SJCRH30 (cell line): ENCODE measurements around the gene CDK17. TPM values are rescaled to one million over a fixed set of nuclear protein-coding genes. Genes with fewer than 3 reads are reported as not detected.
"Not testable (repeated sequence)": the region's sequence is repeated elsewhere in the genome, so short reads cannot be mapped to it uniquely, and the experiment has no call there.

Source experiments
- DNase-seq, 2 experiments: peaks; one replicate each; pipeline ENCODE4 v3.0.0-alpha.2; 2015 to 2020
- H3K27ac ChIP-seq: fragments of 250-450 bp; sonication (Bioruptor Pico); 2 replicates; pipeline ENCODE4 v1.5.1; 2020; ENCODE audit warnings: mild to moderate bottlenecking, moderate library complexity
- H3K27me3 ChIP-seq: fragments of 250-450 bp; sonication (Bioruptor Pico); 2 replicates; pipeline ENCODE4 v1.5.1; 2020; ENCODE audit warnings: mild to moderate bottlenecking, moderate library complexity
- H3K36me3 ChIP-seq: fragments of 250-450 bp; sonication (Bioruptor Pico); 2 replicates; pipeline ENCODE4 v1.5.1; 2020; ENCODE audit warnings: mild to moderate bottlenecking, moderate library complexity
- H3K4me1 ChIP-seq: fragments of 250-450 bp; sonication (Bioruptor Pico); 2 replicates; pipeline ENCODE4 v1.5.1; 2020; ENCODE audit warnings: mild to moderate bottlenecking, moderate library complexity
- H3K4me3 ChIP-seq: fragments of 250-450 bp; sonication (Bioruptor Pico); 2 replicates; pipeline ENCODE4 v1.5.1; 2020; ENCODE audit warnings: mild to moderate bottlenecking, moderate library complexity
- H3K9me3 ChIP-seq: fragments of 250-450 bp; sonication (Bioruptor Pico); replicated peaks from 2 replicates; pipeline ENCODE4 v1.5.1; 2020; ENCODE audit warnings: mild to moderate bottlenecking, moderate library complexity
- total RNA-seq: library from RNA; depleted of rRNA; stranded (reverse); fragments of >200 nt; shearing (Covaris generic); gene quantifications from 2 replicates; pipeline ENCODE4 v1.2.3, GENCODE V29; 2014

CDK17 gene
- total RNA-seq, 1 experiment from 2014 or later, result 28.0 TPM

DNA sequence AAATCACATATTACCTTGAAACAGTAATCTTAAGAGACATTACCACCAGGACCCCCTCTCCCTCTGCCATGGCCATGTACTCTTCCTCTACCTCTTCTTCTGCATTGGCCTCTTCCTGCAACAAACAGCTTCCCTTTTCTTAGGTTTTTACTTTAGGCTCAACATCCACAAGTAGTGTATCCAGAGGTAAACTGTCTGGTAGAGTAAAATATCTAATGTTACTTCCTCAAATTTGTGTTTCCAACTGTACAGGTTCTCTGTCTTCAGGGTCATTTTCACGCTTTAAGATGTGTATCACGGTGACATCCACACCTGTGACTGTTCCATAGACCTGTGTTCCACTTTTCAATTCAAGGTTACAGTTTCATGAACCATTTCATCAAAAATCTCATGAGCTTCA lies 13.4 kb downstream of the CDK17 start:
- DNase-seq, result no peak
- H3K4me1 ChIP-seq, result no peaks in the 10 kb centered on the region
- no peaks in the 10 kb centered on the region for H3K36me3 ChIP-seq
- H3K9me3 ChIP-seq, result no peaks in the 10 kb centered on the region
- no peak overlapping the region for H3K4me3 ChIP-seq
- no peaks in the 10 kb centered on the region for H3K27me3 ChIP-seq
- H3K27ac ChIP-seq, result no peak overlapping the region

DNA sequence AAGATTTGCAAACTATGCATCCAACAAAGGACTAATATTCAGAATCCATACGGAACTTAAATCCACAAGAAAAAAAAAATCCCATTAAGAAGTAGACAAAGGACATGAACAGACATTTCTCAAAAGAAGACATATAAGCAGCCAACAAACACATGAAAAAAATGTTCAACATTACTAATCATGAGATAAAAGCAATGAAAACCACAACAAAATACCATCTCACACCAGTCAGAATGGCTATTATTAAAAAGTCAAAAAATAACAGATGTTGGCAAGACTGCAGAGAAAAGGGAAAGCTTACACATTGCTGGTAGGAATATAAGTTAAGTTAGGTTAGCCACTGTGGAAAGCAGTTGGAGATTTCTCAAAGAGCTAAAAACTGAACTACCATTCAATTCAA lies 16.2 kb downstream of the CDK17 start:
- DNase-seq, result no peak
- no peaks in the 10 kb centered on the region for H3K9me3 ChIP-seq
- H3K27ac ChIP-seq, result no peak overlapping the region
- H3K27me3 ChIP-seq, result no peaks in the 10 kb centered on the region
- H3K4me3 ChIP-seq, result no peak overlapping the region
- no peaks in the 10 kb centered on the region for H3K36me3 ChIP-seq
- no peaks in the 10 kb centered on the region for H3K4me1 ChIP-seq

- H3K27me3 ChIP-seq, result no peaks in the 10 kb centered on the region
- H3K4me3 ChIP-seq, result no peak overlapping the region
- no peaks in the 10 kb centered on the region for H3K9me3 ChIP-seq
- H3K36me3 ChIP-seq, result no peaks in the 10 kb centered on the region
- DNase-seq, result no peak
- H3K4me1 ChIP-seq, result no peaks in the 10 kb centered on the region
- no peak overlapping the region for H3K27ac ChIP-seq
These were observed 16.9 kb downstream of the CDK17 start for GRCh38 chr12:96383371-96383770.

- H3K36me3 ChIP-seq, DNase-seq: not testable (repeated sequence)
These were observed 20.5 kb downstream of the CDK17 start for GRCh38 chr12:96379743-96380142.

DNA sequence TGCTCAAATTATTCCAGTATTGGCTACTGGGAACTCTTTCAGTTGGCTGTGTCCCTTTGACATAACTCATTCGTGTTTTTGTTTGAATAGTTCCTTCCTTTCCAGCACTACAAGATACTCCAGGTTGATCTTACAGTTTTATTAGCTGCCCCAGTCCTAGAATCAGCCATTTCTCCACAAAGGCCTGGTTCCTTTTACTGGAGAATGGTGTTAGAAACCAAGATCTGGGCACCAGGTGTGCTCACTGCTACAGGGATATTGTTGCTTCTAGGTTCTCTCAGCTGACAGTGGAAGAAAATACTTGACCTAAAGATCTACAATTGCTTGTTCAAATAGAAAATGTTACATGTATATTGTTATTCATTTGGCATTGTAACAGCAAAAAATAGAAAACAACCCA lies 21.9 kb downstream of the CDK17 start:
- Histone ChIP-seq H3K4me1 (no peaks in the 10 kb centered on the region), H3K27ac (no peak overlapping the region), H3K9me3 (no peaks in the 10 kb centered on the region)

More at GRCh38 chr12:96379743-96380142, 20.5 kb downstream of the CDK17 start:
- H3K9me3 ChIP-seq, H3K27ac ChIP-seq, H3K27me3 ChIP-seq, H3K4me1 ChIP-seq, H3K4me3 ChIP-seq: not testable (repeated sequence)

DNA sequence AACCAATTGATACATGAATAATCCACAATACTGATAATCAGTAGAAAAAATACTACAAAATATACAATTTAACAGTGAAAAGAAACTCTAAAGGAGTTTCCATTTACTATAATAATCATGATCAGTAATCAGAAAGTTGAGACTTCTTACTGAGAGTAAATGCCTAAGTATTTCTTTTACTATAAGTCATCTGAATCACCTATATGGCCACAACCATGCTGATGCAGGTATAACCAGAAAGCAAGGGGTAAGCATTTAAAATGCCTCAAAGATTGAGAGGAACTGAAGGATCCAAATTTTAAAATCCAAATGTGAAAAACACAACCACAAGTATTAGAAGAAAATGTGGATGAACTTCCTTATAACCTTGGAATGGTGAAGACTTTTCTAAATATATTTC lies 23.4 kb downstream of the CDK17 start:
- H3K9me3 ChIP-seq, result no peaks in the 10 kb centered on the region
- H3K27ac ChIP-seq, result no peak overlapping the region
- H3K36me3 ChIP-seq, result no peaks in the 10 kb centered on the region
- no peak overlapping the region for H3K4me3 ChIP-seq
- no peaks in the 10 kb centered on the region; the same call in 1 of the 2 replicates for H3K4me1 ChIP-seq
- H3K27me3 ChIP-seq, result no peaks in the 10 kb centered on the region
- DNase-seq, result no peak

More for the DNA sequence above, 21.9 kb downstream of the CDK17 start:
- no peaks in the 10 kb centered on the region for H3K36me3 ChIP-seq
- no peaks in the 10 kb centered on the region for H3K27me3 ChIP-seq
- no peak for DNase-seq
- H3K4me3 ChIP-seq, result no peak overlapping the region

DNA sequence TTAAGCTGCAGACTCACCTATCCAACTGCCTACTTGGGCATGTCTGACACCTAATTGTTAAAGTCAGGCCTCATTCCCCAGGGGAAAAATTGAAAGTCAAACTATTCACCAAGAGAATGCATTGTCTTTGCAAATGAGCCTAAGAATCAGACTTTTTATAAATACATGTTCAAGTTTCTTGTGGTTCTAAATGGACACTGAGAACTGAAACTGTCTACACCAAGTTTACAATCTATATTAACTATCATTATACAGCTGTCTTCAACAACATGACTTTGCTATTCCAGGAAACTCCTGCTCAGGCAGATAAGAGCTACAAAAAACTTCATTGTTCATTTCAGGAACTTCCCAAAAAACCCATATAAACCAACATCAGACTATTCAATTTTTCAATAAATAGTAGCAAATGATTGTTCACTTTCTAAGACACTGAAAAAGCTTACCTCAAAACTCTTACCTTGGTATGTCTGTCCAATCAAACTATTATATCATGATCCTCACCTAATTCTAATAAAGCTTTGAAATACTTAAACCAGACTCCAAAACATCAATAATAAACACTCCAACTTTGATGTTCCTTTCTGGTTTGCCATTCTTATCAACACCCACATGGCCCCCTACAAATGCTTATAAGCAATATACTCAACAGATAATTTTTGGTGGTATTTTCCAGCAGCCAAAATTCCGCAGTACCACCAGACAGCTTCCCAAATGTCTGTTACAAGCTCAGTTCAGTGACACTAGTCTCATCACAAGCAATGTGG lies 24.2 kb downstream of the CDK17 start:
- Histone ChIP-seq H3K9me3 (no peaks in the 10 kb centered on the region), H3K36me3 (no peaks in the 10 kb centered on the region), H3K27ac (no peak overlapping the region), H3K4me1 (peaks cover 4% of the 10 kb centered on the region), H3K4me3 (no peak overlapping the region), H3K27me3 (no peaks in the 10 kb centered on the region)
- DNase-seq, result no peak

GRCh38 chr12:96375170-96375569 lies 25.1 kb downstream of the CDK17 start:
- no peaks in the 10 kb centered on the region for H3K9me3 ChIP-seq
- no peaks in the 10 kb centered on the region for H3K36me3 ChIP-seq
- no peak overlapping the region for H3K27ac ChIP-seq
- H3K27me3 ChIP-seq, result no peaks in the 10 kb centered on the region
- no peak overlapping the region for H3K4me3 ChIP-seq
- DNase-seq, result no peak
- peaks cover 4% of the 10 kb centered on the region for H3K4me1 ChIP-seq

DNA sequence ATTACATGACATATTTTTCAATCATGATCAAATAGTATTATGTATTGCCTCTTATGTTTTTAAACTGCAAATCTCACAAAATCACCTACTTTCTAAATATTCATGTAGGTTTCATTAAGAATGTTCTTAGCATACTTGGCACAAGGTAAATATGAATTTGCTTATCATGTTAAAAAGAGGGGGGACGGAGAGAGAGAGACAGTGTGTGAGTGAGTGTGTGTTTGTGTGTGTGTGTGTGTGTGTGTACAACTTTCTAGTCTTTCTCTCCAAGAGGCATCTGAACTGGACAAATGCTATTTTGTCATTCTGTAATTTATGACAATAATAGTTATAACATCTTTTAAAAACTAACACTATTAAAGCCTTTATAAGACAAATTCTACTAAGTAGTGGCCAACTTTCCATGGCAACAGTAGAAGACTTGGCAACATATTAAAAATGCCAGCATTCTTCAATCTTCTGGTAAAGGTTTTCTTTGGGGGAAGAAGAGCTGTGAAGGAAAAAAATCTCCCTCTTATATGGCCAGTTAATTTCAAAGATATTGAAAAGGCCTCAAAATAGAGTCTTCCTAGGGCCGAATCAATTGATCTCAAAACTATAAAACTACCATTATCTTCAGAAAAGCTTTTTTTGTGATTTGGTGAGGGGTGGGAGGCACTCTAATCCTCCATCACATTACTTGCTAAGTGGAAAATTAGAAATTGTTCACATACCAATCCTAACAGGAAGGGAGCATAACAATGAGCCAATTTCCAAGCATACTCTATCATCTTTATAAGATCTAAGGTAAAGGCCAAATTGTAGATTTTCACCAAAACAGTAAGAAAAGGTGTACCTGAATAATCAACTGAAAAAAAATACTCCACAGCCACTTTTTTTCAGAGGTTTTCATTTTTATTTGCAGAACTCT lies 28.2 kb downstream of the CDK17 start:
- H3K36me3 ChIP-seq, result no peaks in the 10 kb centered on the region
- H3K4me1 ChIP-seq, result peaks cover 4% of the 10 kb centered on the region
- H3K27me3 ChIP-seq, result no peaks in the 10 kb centered on the region
- H3K27ac ChIP-seq, result no peak overlapping the region
- H3K9me3 ChIP-seq, result no peaks in the 10 kb centered on the region
- no peak for DNase-seq
- no peak overlapping the region for H3K4me3 ChIP-seq

DNA sequence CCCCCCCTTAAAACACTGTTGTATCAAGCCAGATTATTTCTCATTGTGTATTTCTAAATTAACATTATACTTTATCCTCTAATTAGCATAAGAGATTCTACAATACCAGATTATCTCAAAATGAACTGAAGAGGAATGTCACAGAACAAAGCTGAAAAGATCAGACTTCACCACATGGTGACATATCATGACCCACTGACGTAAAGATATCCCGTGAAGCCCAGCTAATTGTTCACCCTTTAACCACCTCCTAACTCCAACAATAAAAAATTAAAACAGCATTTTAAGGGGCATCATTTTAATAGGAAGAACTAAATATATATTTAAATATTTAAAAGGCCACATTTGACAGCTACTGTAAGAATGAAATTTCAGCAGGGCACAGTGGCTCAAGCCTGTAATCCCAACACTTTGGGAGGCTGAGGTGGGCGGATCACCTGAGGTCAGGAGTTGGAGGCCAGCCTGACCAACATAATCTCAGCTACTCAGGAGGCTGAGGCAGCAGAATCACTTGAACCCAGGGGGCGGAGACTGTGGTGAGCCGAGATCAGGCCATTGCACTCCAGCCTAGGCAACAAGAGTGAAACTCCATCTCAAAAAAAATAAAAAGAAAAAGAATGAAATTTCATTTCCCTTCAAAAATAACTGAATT lies 29.0 kb downstream of the CDK17 start:
- Histone ChIP-seq H3K9me3 (no peaks in the 10 kb centered on the region), H3K36me3 (no peaks in the 10 kb centered on the region), H3K27ac (no peak overlapping the region), H3K4me3 (no peak overlapping the region), H3K4me1 (peaks cover 4% of the 10 kb centered on the region), H3K27me3 (no peaks in the 10 kb centered on the region)
- no peak for DNase-seq

- no peak for DNase-seq
- no peaks in the 10 kb centered on the region for H3K27me3 ChIP-seq
- no peak overlapping the region for H3K4me3 ChIP-seq
- H3K9me3 ChIP-seq, result no peaks in the 10 kb centered on the region
- H3K36me3 ChIP-seq, result no peaks in the 10 kb centered on the region
- H3K27ac ChIP-seq, result no peak overlapping the region
- peaks cover 4% of the 10 kb centered on the region for H3K4me1 ChIP-seq
These were observed 31.6 kb downstream of the CDK17 start for GRCh38 chr12:96368687-96369086.

DNA sequence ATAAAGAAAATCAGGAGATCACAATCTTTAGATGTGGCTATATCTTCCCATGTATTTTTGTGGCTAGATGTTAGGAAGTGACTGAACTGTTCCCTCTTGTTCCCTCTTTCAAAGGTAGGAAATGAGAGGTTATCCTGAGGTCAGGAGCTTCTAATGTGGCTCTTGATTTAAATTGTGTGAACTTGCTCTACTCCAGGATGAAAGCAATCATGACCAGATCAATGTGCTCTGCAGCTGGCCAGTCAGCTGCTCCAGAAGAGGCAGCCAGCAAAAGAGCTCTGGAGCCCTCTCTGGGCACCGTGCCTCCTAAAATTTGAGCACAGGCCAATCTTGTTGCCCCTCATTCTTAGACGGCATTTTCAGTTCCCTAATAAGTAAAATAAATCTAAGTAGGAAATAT lies 32.0 kb downstream of the CDK17 start:
- no peaks in the 10 kb centered on the region for H3K36me3 ChIP-seq
- peak in 1 of 2 experiments; percentile 26 for DNase-seq
- no peaks in the 10 kb centered on the region for H3K27me3 ChIP-seq
- H3K4me3 ChIP-seq, result no peak overlapping the region
- peaks cover 4% of the 10 kb centered on the region for H3K4me1 ChIP-seq
- H3K9me3 ChIP-seq, result no peaks in the 10 kb centered on the region
- no peak overlapping the region for H3K27ac ChIP-seq

GRCh38 chr12:96366381-96366654 lies 33.9 kb downstream of the CDK17 start:
- H3K27ac ChIP-seq, result no peak overlapping the region

DNA sequence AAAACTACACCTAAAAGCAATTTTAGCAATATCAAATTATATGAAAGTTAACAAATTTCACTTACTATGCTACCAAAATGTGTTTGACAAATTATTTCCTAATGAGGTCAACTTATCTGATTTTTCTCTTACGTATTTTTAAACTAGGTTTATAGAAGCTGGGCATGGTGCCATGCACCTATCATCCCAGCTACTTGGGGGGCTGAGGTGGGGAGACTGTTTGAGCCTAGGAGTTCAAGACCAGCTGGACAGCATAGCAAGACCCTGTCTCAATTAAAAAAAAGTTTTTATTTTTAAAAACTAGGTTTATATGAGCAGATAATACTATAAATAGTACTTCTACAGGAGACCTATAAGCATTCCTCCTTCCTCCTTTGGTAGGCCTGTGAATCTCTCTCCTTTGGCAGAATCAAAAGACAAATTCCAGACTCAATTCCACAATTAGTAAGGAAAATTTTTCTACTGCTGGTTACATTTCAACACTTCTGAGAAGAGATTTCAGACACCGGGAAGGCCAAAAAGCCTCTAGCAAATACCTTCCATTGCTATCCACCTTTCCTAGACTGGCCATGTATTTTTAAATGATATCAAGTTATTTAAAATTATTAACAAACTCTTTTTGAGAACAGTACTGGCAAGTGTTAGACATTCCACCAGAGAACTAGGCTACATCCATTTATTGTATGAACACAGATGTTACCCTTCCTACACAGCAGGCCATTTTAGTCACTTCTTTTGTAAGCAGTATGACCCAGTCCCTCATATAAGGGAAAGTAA lies 34.4 kb downstream of the CDK17 start:
- Histone ChIP-seq H3K27ac (no peak overlapping the region), H3K9me3 (no peaks in the 10 kb centered on the region), H3K4me3 (no peak overlapping the region), H3K36me3 (no peaks in the 10 kb centered on the region), H3K4me1 (no peaks in the 10 kb centered on the region; the same call in 1 of the 2 replicates), H3K27me3 (no peaks in the 10 kb centered on the region)
- DNase-seq, result no peak

More at GRCh38 chr12:96366381-96366654, 33.9 kb downstream of the CDK17 start:
- DNase-seq, result no peak
- H3K9me3 ChIP-seq, result no peaks in the 10 kb centered on the region
- H3K36me3 ChIP-seq, result no peaks in the 10 kb centered on the region
- no peaks in the 10 kb centered on the region for H3K27me3 ChIP-seq
- H3K4me3 ChIP-seq, result no peak overlapping the region
- peaks cover 2% of the 10 kb centered on the region; the same call in 1 of the 2 replicates for H3K4me1 ChIP-seq
